ENCODE results near the gene HOXC5.

DNA sequence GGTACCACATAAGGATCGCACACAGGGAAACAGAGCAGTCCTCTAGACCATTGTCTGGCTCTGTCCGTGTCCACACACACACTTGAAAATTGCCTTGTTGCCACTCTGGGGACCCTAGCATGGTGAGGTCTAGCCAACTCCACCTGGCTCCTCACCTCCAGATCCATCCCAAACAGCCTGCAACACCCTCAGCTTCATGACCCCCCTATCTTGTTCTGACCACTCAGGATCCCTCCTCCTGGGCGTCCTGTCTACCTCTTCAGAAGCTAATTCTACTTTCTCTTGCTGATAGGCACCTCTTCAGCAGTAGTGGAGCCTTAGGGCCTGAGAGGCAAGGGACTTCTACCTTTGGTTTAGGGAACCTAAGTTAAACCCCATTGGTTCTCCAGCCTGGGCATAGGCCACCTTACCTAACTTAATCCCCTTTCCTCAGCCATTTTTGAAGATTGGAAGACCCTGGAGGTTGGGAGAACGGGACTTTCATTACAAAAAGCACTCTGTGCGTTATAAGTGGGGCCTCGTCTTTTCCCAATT, 697 bp upstream of the HOXC5 start:
- TF ChIP-seq EZH2phosphoT487 (IDR thresholded peaks at IDR 0.05; ENCODE audit: low read length) (no peak), CTCF (IDR thresholded peaks at IDR 0.05; ENCODE audit: low read length) (no peak)
